Measurements from ENCODE around the gene SOX13. TPM values are rescaled to one million over a fixed set of nuclear protein-coding genes. Genes with fewer than 3 reads are reported as not detected.
A peak's percentile ranks its signal among the peaks of the same experiment; 100 is the strongest.

Gene SOX13
- total RNA-seq, 1 experiment from 2014 or later: 53.0 TPM

DNA sequence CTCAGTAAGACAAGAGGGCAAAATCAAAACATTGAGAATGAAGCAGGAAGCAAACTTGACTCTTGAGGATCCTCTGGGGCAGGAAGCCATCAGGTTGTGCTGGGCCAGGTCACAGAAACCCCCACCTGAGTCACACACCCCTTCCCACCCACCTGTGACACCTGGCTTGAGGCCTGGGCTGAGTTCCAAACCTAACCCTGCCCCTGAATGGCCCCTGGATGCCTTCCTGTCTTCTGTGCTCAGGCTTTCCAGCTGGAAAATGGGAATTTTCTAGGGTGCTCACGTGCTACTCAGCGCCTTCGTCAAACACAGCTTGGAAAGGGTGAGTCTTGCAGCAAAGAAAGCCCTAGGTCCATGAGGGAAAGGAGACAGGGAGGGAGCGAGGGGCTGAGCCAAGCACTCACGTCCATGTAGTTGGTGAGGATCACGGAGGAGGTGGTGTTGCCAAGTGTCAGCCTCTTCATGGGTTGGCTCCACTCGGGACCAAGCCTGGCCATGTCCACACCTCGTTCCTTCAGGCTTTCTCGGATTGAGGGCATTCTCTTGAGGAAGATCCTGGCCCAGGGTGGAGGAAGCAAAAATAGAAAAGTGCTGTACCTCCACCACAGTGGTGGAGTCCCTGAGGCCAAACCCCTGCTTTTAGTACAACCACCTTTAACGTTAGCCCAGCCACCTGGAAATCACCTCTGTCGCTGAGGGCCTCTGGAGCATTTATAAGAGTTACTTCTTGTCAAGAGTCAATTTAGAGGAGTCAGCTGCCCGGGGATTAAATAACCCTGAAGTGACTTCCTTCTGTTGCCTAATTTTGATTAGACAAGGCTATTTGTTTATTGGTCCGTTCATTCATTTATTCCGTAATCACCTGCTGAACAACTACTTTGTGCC lies 88.9 kb downstream of the SOX13 start:
- no peaks in the 10 kb centered on the region for H3K9me3 ChIP-seq (ENCODE audit: control insufficient read depth, insufficient read depth, low read depth, low read length)
- intact Hi-C loops (cut with micrococcal nuclease; ENCODE audit: unreplicated experiment) (loop anchor here (1.0 kb wide), 2 partner anchors 45 to 201 kb away; no protein-coding TSS in a partner anchor), in situ Hi-C loops (cut with HindIII; ENCODE audit: low pct_unique_long_range_greater_than_20kb, low sequenced_read_pairs) (no loop called here)
- CTCF ChIA-PET: interaction anchor here (0.5 to 1.6 kb wide), 5 partner anchors 29 to 237 kb away, joined by 3 to 9 read pairs (median 8); no protein-coding TSS in a partner anchor
- TF ChIP-seq, protein P1, sequence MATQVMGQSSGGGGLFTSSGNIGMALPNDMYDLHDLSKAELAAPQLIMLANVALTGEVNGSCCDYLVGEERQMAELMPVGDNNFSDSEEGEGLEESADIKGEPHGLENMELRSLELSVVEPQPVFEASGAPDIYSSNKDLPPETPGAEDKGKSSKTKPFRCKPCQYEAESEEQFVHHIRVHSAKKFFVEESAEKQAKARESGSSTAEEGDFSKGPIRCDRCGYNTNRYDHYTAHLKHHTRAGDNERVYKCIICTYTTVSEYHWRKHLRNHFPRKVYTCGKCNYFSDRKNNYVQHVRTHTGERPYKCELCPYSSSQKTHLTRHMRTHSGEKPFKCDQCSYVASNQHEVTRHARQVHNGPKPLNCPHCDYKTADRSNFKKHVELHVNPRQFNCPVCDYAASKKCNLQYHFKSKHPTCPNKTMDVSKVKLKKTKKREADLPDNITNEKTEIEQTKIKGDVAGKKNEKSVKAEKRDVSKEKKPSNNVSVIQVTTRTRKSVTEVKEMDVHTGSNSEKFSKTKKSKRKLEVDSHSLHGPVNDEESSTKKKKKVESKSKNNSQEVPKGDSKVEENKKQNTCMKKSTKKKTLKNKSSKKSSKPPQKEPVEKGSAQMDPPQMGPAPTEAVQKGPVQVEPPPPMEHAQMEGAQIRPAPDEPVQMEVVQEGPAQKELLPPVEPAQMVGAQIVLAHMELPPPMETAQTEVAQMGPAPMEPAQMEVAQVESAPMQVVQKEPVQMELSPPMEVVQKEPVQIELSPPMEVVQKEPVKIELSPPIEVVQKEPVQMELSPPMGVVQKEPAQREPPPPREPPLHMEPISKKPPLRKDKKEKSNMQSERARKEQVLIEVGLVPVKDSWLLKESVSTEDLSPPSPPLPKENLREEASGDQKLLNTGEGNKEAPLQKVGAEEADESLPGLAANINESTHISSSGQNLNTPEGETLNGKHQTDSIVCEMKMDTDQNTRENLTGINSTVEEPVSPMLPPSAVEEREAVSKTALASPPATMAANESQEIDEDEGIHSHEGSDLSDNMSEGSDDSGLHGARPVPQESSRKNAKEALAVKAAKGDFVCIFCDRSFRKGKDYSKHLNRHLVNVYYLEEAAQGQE (IDR thresholded peaks at IDR 0.05; ENCODE audit: insufficient read depth in 1 of 2, low read depth in 2 of 2, low read length in 1 of 2): no peak
- no peak for TF ChIP-seq POLR2AphosphoS5 (IDR thresholded peaks at IDR 0.05; ENCODE audit: low read depth, low read length)
- no peak for TF ChIP-seq SIN3A (IDR thresholded peaks at IDR 0.05; ENCODE audit: borderline replicate concordance, insufficient read depth, low read depth, low read length)
- no peak for TF ChIP-seq TCF7L2 (IDR thresholded peaks at IDR 0.05; ENCODE audit: low read depth, low read length)
- TF ChIP-seq, protein P2, sequence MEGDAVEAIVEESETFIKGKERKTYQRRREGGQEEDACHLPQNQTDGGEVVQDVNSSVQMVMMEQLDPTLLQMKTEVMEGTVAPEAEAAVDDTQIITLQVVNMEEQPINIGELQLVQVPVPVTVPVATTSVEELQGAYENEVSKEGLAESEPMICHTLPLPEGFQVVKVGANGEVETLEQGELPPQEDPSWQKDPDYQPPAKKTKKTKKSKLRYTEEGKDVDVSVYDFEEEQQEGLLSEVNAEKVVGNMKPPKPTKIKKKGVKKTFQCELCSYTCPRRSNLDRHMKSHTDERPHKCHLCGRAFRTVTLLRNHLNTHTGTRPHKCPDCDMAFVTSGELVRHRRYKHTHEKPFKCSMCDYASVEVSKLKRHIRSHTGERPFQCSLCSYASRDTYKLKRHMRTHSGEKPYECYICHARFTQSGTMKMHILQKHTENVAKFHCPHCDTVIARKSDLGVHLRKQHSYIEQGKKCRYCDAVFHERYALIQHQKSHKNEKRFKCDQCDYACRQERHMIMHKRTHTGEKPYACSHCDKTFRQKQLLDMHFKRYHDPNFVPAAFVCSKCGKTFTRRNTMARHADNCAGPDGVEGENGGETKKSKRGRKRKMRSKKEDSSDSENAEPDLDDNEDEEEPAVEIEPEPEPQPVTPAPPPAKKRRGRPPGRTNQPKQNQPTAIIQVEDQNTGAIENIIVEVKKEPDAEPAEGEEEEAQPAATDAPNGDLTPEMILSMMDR (IDR thresholded peaks at IDR 0.05): no peak
- no peaks in the 10 kb centered on the region for H3K36me3 ChIP-seq (ENCODE audit: control insufficient read depth, insufficient read depth, low read length)
- no peak overlapping the region for H3K4me3 ChIP-seq (ENCODE audit: low read depth in 2 of 2, low read length in 2 of 2)
- no TSS peak for BruUV-seq (replicated peaks)
- POLR2A ChIA-PET: no interaction called here
- H3K4me1 ChIP-seq (ENCODE audit: control insufficient read depth, insufficient read depth, low read length): no peaks in the 10 kb centered on the region; the same call in 1 of the 2 replicates
- no peaks in the 10 kb centered on the region for H3K27me3 ChIP-seq (ENCODE audit: control insufficient read depth, insufficient read depth, low read length)
- ATAC-seq (no peak), DNase-seq (ENCODE audit: low read depth, low spot score) (no peak)
- H3K27ac ChIP-seq (ENCODE audit: low read length): no peak overlapping the region

- Histone ChIP-seq H3K9me3 (ENCODE audit: control insufficient read depth, insufficient read depth, low read depth, low read length) (no peaks in the 10 kb centered on the region), H3K27me3 (ENCODE audit: control insufficient read depth, insufficient read depth, low read length) (no peaks in the 10 kb centered on the region), H3K27ac (ENCODE audit: low read length) (no peak overlapping the region), H3K4me1 (ENCODE audit: control insufficient read depth, insufficient read depth, low read length) (no peaks in the 10 kb centered on the region; the same call in 1 of the 2 replicates), H3K4me3 (ENCODE audit: low read depth in 2 of 2, low read length in 2 of 2) (no peak overlapping the region), H3K36me3 (ENCODE audit: control insufficient read depth, insufficient read depth, low read length) (no peaks in the 10 kb centered on the region)
- peak; percentile 58 for DNase-seq (ENCODE audit: low read depth, low spot score)
- intact Hi-C loops (cut with micrococcal nuclease; ENCODE audit: unreplicated experiment) (loop anchor here (1.0 kb wide), 2 partner anchors 45 to 201 kb away; no protein-coding TSS in a partner anchor), in situ Hi-C loops (cut with HindIII; ENCODE audit: low pct_unique_long_range_greater_than_20kb, low sequenced_read_pairs) (no loop called here)
- no peak for TF ChIP-seq POLR2AphosphoS5 (IDR thresholded peaks at IDR 0.05; ENCODE audit: low read depth, low read length)
- TF ChIP-seq, protein P2 (IDR thresholded peaks at IDR 0.05): peak; percentile 99
- CTCF ChIA-PET: interaction anchor here (0.5 to 1.6 kb wide), 8 partner anchors 10 to 236 kb away, joined by 3 to 9 read pairs (median 4); partner anchors contain the start of gene ETNK2
- POLR2A ChIA-PET: no interaction called here
- ATAC-seq: peak; percentile 95
- no TSS peak for BruUV-seq (replicated peaks)
Observed at GRCh38 chr1:204162494-204163074, 89.7 kb downstream of the SOX13 start.

Measured in Panc1 (cell line).